ENCODE measurements around the gene LSR. TPM values are rescaled to one million over a fixed set of nuclear protein-coding genes. Genes with fewer than 3 reads are reported as not detected.
"Not testable (repeated sequence)": the region's sequence is repeated elsewhere in the genome, so short reads cannot be mapped to it uniquely, and the experiment has no call there.

The LSR gene
- total RNA-seq, 1 donor from 2014 or later = 147 TPM

- H3K27me3 ChIP-seq (ENCODE audit: control insufficient read depth, insufficient read depth, low read length) = no peaks in the 10 kb centered on the region
- H3K4me3 ChIP-seq (ENCODE audit: low read depth, low read length) = no peak overlapping the region
- H3K36me3 ChIP-seq (ENCODE audit: control insufficient read depth, insufficient read depth, low read length) = no peaks in the 10 kb centered on the region
- no peak for TF ChIP-seq CTCF (IDR thresholded peaks at IDR 0.05; ENCODE audit: insufficient read depth, low read length, poor library complexity, severe bottlenecking)
- DNase-seq (ENCODE audit: low read depth) = no peak
These were observed 31.2 kb upstream of the LSR start for GRCh38 chr19:35217649-35217990.

- Histone ChIP-seq H3K4me3 (ENCODE audit: low read depth, low read length) (no peak overlapping the region), H3K27me3 (ENCODE audit: control insufficient read depth, insufficient read depth, low read length) (no peaks in the 10 kb centered on the region), H3K36me3 (ENCODE audit: control insufficient read depth, insufficient read depth, low read length) (no peaks in the 10 kb centered on the region)
- no peak for TF ChIP-seq CTCF (IDR thresholded peaks at IDR 0.05; ENCODE audit: insufficient read depth, low read length, poor library complexity, severe bottlenecking)
- no peak for DNase-seq (ENCODE audit: low read depth)
These were observed 29.8 kb upstream of the LSR start for GRCh38 chr19:35219008-35219407.

GRCh38 chr19:35220315-35220921, 28.4 kb upstream of the LSR start:
- DNase-seq (ENCODE audit: low read depth) = no peak
- no peak for TF ChIP-seq CTCF (IDR thresholded peaks at IDR 0.05; ENCODE audit: insufficient read depth, low read length, poor library complexity, severe bottlenecking)
- Histone ChIP-seq H3K27me3 (ENCODE audit: control insufficient read depth, insufficient read depth, low read length) (peaks cover 4% of the 10 kb centered on the region), H3K4me3 (ENCODE audit: low read depth, low read length) (no peak overlapping the region), H3K36me3 (ENCODE audit: control insufficient read depth, insufficient read depth, low read length) (no peaks in the 10 kb centered on the region)

GRCh38 chr19:35220973-35221590, 27.7 kb upstream of the LSR start:
- not testable (repeated sequence) for DNase-seq (ENCODE audit: low read depth); H3K4me3 ChIP-seq (ENCODE audit: low read depth, low read length); H3K36me3 ChIP-seq (ENCODE audit: control insufficient read depth, insufficient read depth, low read length); H3K27me3 ChIP-seq (ENCODE audit: control insufficient read depth, insufficient read depth, low read length)

GRCh38 chr19:35222373-35223015, 26.3 kb upstream of the LSR start:
- TF ChIP-seq CTCF (IDR thresholded peaks at IDR 0.05; ENCODE audit: insufficient read depth, low read length, poor library complexity, severe bottlenecking) = no peak
- peaks cover 5% of the 10 kb centered on the region for H3K27me3 ChIP-seq (ENCODE audit: control insufficient read depth, insufficient read depth, low read length)
- DNase-seq (ENCODE audit: low read depth) = no peak

GRCh38 chr19:35223084-35223790, 25.6 kb upstream of the LSR start:
- DNase-seq (ENCODE audit: low read depth) = no peak
- Histone ChIP-seq H3K36me3 (ENCODE audit: control insufficient read depth, insufficient read depth, low read length) (no peaks in the 10 kb centered on the region), H3K27me3 (ENCODE audit: control insufficient read depth, insufficient read depth, low read length) (peaks cover 5% of the 10 kb centered on the region), H3K4me3 (ENCODE audit: low read depth, low read length) (no peak overlapping the region)
- TF ChIP-seq CTCF (IDR thresholded peaks at IDR 0.05; ENCODE audit: insufficient read depth, low read length, poor library complexity, severe bottlenecking) = no peak

More at GRCh38 chr19:35222373-35223015, 26.3 kb upstream of the LSR start:
- Histone ChIP-seq H3K36me3 (ENCODE audit: control insufficient read depth, insufficient read depth, low read length) (no peaks in the 10 kb centered on the region), H3K4me3 (ENCODE audit: low read depth, low read length) (no peak overlapping the region)
